Glomerular visceral epithelial cell (primary cell): Measurements from ENCODE around the gene HSPA1B.
"Not testable (repeated sequence)": the region's sequence is repeated elsewhere in the genome, so short reads cannot be mapped to it uniquely, and the experiment has no call there.

Source experiments
- DNase-seq: peaks from one replicate; pipeline ENCODE4 v3.0.0-alpha.2; 2016; ENCODE audit errors: extremely low spot score

HSPA1B gene

GRCh38 chr6:31858707-31859106 is 31.2 kb downstream of the HSPA1B start:
- DNase-seq, result no peak

DNA sequence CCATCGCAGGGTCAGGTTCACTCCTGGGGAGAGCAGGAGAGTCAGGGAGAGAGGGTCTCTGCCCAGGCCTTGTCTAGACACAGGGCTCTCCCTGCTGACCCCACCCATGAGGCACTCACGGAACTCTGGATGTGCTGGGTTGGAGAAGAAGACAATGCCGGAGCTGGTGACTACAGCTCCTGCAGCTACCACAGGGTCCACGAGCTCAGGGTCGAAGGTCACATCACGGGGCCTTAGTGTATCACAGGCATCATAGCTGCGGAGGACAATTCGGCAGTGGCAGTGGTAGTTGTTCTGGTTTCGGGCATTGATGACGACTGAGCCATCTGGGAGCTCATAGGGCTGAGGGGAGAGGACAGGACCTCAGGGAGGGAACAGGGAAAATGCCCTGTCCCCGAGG is 32.4 kb downstream of the HSPA1B start:
- DNase-seq, result no peak

GRCh38 chr6:31860349-31860748 is 32.8 kb downstream of the HSPA1B start:
- no peak for DNase-seq

GRCh38 chr6:31861150-31861549 is 33.6 kb downstream of the HSPA1B start:
- DNase-seq, result no peak

- DNase-seq, result no peak
Observed at GRCh38 chr6:31861919-31862343, 34.4 kb downstream of the HSPA1B start.

GRCh38 chr6:31862344-31863235 is 35.1 kb downstream of the HSPA1B start, which contains the start of gene NEU1:
NEU1 (minus strand) TSS chr6:31862821; CDS start chr6:31862776, 45 bp downstream.
- peak; percentile 100 for DNase-seq

GRCh38 chr6:31864123-31864562 is 36.6 kb downstream of the HSPA1B start:
- DNase-seq, result not testable (repeated sequence)

DNA sequence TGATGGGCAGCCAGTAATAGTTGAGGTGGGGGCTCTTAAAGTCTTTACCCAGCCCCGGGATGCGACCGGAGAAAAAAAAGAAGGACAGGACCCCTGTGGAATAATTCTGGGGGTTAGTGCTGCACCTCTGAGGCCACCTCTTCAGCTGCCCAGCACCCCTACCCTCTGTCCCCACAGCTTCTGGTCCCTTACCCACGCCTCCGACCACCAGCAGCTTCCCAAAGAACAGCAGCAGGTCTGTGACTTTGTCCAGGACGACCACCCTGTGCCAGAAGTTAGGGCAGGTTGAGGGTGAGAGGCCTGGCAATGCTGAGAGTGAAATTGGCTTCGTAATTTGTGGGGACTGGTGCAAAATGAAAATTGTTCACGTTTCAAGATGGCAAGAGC is 37.3 kb downstream of the HSPA1B start:
- DNase-seq, result no peak

GRCh38 chr6:31865205-31866118 is 37.9 kb downstream of the HSPA1B start:
- peak; percentile 63 for DNase-seq

DNA sequence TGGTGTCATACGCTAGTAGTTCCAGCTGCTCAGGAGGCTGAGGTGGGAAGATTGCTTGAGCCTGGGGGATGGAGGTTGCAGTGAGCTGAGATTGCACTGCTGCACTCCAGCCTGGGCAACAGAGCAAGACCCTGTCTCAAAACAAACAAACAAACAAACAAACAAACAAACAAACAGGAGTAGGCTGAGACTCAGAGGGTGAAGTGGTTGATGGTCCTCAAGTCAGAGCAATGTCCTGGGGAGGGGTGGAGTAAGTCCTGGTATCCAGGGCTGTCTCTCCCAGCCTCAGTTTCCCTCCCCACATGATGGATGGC is 41.1 kb downstream of the HSPA1B start:
- DNase-seq, result not testable (repeated sequence)

DNA sequence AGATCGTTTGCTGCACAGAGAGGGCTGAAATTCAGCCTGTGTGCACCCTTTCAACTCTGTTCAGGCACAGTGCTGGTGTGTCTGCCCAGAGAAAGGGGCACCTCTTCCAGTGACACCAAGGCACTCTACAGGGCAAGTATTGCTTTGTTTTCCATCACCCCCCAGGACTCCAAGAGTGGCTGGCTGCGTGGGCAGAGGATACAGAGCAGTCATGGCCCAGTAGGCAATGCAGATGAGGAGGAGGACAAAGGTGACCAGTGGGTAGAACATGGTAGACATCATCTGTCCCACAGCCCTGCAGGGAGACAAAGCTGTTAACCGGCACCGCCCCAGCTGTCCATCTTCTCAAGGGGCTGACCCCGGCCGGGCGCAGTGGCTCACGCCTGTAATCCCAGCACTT is 41.8 kb downstream of the HSPA1B start:
- DNase-seq, result no peak

DNA sequence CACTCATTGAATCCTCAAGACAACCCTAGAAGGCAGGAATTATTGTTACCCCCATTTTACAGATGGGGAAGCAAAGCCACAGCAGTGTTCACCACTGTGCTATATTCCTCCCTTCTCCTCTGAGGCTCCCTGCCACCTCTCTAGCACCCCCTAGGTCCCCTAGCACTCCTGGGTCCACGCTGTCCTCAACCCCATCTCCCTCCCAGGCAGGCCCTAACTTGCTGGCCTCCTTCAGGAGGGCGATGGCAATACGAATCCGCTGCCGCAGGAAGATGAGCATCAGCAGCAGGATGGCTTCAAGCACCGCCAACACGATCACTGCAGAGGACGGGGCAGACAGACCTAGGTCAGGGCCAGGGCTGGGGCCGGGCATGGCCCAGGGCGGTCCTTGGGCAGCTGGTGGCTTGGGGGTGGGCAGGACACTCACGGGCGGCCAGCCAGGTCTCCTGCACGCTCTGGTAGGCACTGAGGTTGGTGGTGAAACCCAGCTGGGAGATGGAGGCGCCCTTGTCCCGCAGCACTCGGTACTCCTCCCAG is 42.9 kb downstream of the HSPA1B start:
- peak; percentile 73 for DNase-seq

- peak; percentile 34 for DNase-seq
Observed at GRCh38 chr6:31871046-31871659, 43.6 kb downstream of the HSPA1B start.

DNA sequence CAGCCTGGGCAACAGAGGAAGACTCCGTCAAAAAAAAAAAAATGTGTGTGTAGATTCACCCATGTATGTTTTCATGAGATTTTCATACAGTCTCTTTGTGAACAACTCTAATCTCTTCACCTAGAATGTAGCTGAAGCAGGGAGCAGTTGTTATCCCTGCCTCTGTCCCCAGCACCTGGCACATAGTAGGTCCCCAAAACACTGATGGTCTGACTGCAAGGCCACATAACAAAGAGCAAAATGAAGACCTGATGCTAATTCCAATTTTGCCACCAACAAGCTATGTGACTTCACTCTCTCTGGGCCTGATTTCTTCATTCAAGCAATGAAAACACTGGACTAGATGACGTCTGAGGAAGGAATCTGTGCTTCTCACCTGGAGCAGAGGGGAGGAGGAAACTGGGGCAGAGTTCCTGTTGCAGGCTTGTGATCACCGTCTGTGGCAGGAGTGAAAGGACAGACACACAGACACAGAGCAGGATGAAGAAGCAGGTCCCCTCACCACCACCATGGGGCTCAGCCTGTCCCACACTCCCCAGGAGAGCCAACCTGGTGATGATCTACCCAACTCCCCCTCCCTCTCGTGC is 46.6 kb downstream of the HSPA1B start:
- no peak for DNase-seq

- DNase-seq, result no peak
Observed at GRCh38 chr6:31874836-31875572, 47.5 kb downstream of the HSPA1B start.

DNA sequence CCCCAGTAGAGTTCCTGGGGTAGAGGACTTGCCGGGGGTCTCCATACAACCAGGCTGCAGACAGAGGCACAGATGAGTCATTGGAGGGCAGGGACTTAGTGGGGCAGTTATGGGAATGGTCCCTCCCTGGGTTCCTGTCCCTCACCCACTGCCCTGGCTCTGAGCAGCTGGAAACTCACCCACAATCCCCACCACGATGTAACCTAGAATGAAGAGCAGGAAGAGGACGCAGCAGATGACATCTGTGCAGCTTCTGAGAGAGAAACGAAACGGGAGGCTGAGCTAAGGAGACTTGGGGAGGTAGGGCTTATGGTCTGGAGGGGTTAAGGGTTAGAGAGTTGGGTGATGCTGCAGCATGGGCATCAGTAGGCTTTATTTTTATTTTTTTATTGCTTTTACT is 48.3 kb downstream of the HSPA1B start:
- no peak for DNase-seq

GRCh38 chr6:31876357-31876756 is 48.8 kb downstream of the HSPA1B start:
- DNase-seq, result no peak

DNA sequence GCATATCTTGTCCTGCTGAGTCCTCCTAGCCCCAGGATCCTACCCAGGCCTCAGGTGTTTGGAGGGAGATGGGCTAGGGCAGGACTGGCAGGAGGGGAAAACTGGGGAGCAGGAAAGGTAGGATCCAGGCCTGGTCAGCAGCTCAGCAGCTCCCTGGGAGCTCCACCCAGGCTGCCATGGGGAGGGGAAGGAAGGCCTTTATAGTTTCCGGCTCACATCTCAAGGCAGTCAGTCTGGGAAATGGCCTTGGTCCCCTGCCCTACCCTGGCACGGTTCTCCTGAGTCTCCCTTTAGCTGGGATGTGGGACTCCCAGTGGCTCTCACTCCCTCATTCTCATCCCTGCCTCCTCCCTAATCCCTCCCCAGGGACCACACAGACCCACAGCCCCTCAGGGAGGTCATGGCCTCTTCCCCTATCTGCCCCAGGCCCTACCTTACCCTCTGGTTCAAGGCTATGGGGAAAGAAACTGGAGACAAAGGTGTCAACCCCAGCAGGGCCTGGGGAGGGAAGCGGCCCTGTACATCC is 49.6 kb downstream of the HSPA1B start:
- no peak for DNase-seq

- DNase-seq, result no peak
Observed at GRCh38 chr6:31877651-31878161, 50.2 kb downstream of the HSPA1B start.

- no peak for DNase-seq
Observed at GRCh38 chr6:31878222-31878621, 50.7 kb downstream of the HSPA1B start.
